ENCODE data around the gene DNLZ. TPM values are rescaled to one million over a fixed set of nuclear protein-coding genes. Genes with fewer than 3 reads are reported as not detected.

The DNLZ gene
- total and polyA plus RNA-seq, 2 donors (not counting 1 experiment from before 2014, with no cell fraction given) = 23.0 to 42.0 TPM

DNA sequence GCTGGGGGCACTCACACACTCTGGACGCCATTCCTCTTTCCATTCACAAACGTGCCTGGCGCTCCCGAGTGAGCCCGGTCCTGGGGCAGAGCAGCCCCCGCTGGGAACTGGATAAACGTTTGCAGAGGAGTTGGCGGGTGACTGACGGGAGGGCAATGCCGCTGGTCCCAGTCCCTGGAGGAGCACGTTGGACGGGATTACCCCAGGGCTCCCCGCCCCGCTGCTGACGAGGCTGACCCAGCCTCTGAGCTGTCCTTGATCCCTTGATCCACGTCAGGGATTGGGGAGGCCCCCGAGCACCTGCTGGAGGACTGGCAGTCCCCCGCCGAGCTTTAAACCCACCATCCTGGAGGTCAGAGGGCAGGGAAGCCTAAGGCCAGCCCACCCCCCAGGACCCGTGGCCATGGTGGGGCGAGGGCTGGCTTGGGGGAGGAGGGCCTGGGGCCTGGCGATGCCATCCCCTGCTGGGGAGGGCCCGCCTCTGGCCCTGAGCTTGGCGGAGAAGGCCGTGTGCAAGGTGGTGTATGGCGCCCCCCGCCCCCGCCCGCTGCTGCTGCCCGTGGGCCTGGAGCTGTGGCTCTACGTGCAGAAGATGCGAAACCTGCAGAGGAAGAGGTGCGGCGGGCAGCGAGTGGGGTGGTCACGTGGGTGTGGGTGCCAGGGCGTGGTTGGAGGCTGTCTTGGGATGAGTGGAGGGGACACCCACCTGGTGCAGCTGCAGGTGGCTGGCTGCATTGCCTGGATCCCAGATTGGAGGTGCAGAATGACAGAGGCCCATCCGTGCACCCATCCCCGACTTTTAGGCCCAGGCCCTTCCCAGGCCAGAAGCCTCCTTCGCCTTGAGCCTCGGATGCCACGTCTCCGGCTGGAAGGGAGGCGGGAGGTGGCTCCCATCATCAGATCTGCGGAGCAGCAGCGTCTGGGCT, 31.7 kb downstream of the DNLZ start:
- TF ChIP-seq EZH2 (IDR thresholded peaks at IDR 0.05; ENCODE audit: borderline replicate concordance, insufficient read depth, low read depth, low read length, poor library complexity, severe bottlenecking) = no peak
- H2AFZ ChIP-seq (ENCODE audit: insufficient read depth, low read depth, low read length, poor library complexity, severe bottlenecking) = no peak overlapping the region
- no peak overlapping the region for H3K4me2 ChIP-seq (replicated peaks; ENCODE audit: low read depth, low read length, poor library complexity, severe bottlenecking)
- Mint-ChIP-seq H3K27ac (no peak overlapping the region), H3K27me3 (peaks cover 5% of the 10 kb centered on the region), H3K9me3 (ENCODE audit: insufficient read depth) (no peaks in the 10 kb centered on the region), H3K4me1 (peaks cover 5% of the 10 kb centered on the region), H3K4me3 (no peak overlapping the region)
- H3K36me3 ChIP-seq (replicated peaks in 1 of 2; ENCODE audit: control extremely low read depth in 1 of 2, control insufficient read depth in 1 of 2, extremely low read depth in 1 of 2, insufficient read depth in 2 of 2, low read length in 1 of 2) = no peaks in the 10 kb centered on the region
- CTCF ChIA-PET = no interaction called here
- DNase-seq (no peak), ATAC-seq (ENCODE audit: low read depth) (no peak)
- H3K4me3 ChIP-seq (ENCODE audit: control extremely low read depth in 1 of 5, extremely low read depth in 1 of 5, insufficient read depth in 1 of 5, low read depth in 2 of 5, low read length in 4 of 5) = no peak overlapping the region
- H3K9ac ChIP-seq (ENCODE audit: low read length) = no peak overlapping the region
- H3K79me2 ChIP-seq (ENCODE audit: control insufficient read depth, insufficient read depth, low read length) = peaks cover 12% of the 10 kb centered on the region
- H3K27me3 ChIP-seq (replicated peaks in 1 of 4; ENCODE audit: control extremely low read depth in 1 of 4, control insufficient read depth in 3 of 4, insufficient read depth in 4 of 4, low read length in 3 of 4) = peaks cover 0 to 14% (median 6%) of the 10 kb centered on the region in 4 experiments
- POLR2A ChIA-PET = no interaction called here
- no peaks in the 10 kb centered on the region for H3K9me3 ChIP-seq (ENCODE audit: control extremely low read depth in 1 of 3, control insufficient read depth in 2 of 3, insufficient read depth in 1 of 3, low read length in 2 of 3)
- no peaks in the 10 kb centered on the region for H4K20me1 ChIP-seq (ENCODE audit: control insufficient read depth, insufficient read depth, low read length, poor library complexity, severe bottlenecking)
- H3K27ac ChIP-seq (ENCODE audit: low read length in 2 of 2) = no peak overlapping the region
- intact Hi-C loops (cut with micrococcal nuclease) = no loop called here
- WGBS (ENCODE audit: insufficient coverage) = 84% methylated on average over 46 of the region's 46 CpGs
- peaks cover 15 to 16% of the 10 kb centered on the region in 2 donors for H3K4me1 ChIP-seq (ENCODE audit: control insufficient read depth in 2 of 2, insufficient read depth in 2 of 2, low read length in 2 of 2)

DNA sequence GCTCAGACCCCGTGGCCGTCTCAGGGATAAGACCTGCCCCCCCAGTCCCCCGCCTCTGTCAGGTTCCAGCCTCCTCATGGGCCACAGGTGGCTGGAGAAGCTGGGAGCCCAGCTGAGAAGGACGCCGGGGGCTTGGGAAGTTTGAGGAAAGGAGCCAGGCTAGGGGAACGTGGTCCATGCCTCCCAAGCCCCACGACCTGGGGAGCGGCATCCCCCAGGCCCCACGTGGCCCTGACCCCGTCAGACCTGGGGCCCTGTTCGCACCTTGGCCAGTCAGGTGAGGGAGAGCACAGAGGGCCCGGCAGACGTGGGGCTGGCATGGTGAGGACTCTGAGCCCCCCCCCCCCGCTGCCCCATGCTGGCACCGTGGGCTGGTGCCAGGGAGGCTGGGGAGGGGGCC, 32.5 kb downstream of the DNLZ start:
- Histone ChIP-seq H3K79me2 (ENCODE audit: control insufficient read depth, insufficient read depth, low read length) (peaks cover 12% of the 10 kb centered on the region), H3K4me1 (ENCODE audit: control insufficient read depth in 2 of 2, insufficient read depth in 2 of 2, low read length in 2 of 2) (peaks cover 22 to 23% of the 10 kb centered on the region in 2 donors), H3K4me2 (replicated peaks; ENCODE audit: low read depth, low read length, poor library complexity, severe bottlenecking) (no peak overlapping the region), H3K27ac (ENCODE audit: low read length in 2 of 2) (no peak overlapping the region), H3K9ac (ENCODE audit: low read length) (no peak overlapping the region), H3K36me3 (replicated peaks in 1 of 2; ENCODE audit: control extremely low read depth in 1 of 2, control insufficient read depth in 1 of 2, extremely low read depth in 1 of 2, insufficient read depth in 2 of 2, low read length in 1 of 2) (no peaks in the 10 kb centered on the region), H4K20me1 (ENCODE audit: control insufficient read depth, insufficient read depth, low read length, poor library complexity, severe bottlenecking) (no peaks in the 10 kb centered on the region), H3K27me3 (replicated peaks in 1 of 4; ENCODE audit: control extremely low read depth in 1 of 4, control insufficient read depth in 3 of 4, insufficient read depth in 4 of 4, low read length in 3 of 4) (peaks cover 0 to 20% (median 10%) of the 10 kb centered on the region in 4 experiments), H2AFZ (ENCODE audit: insufficient read depth, low read depth, low read length, poor library complexity, severe bottlenecking) (no peak overlapping the region), H3K4me3 (ENCODE audit: control extremely low read depth in 1 of 5, extremely low read depth in 1 of 5, insufficient read depth in 1 of 5, low read depth in 2 of 5, low read length in 4 of 5) (no peak overlapping the region), H3K9me3 (ENCODE audit: control extremely low read depth in 1 of 3, control insufficient read depth in 2 of 3, insufficient read depth in 1 of 3, low read length in 2 of 3) (no peaks in the 10 kb centered on the region)
- TF ChIP-seq EZH2 (IDR thresholded peaks at IDR 0.05; ENCODE audit: borderline replicate concordance, insufficient read depth, low read depth, low read length, poor library complexity, severe bottlenecking) (no peak), CTCF (IDR thresholded peaks at IDR 0.05) (no peak)
- Mint-ChIP-seq H3K4me3 (no peak overlapping the region), H3K4me1 (peaks cover 7% of the 10 kb centered on the region), H3K27me3 (peaks cover 5% of the 10 kb centered on the region), H3K9me3 (ENCODE audit: insufficient read depth) (no peaks in the 10 kb centered on the region), H3K27ac (no peak overlapping the region)
- intact Hi-C loops (cut with micrococcal nuclease) = no loop called here
- ChIA-PET POLR2A (no interaction called here), CTCF (no interaction called here)
- ATAC-seq (ENCODE audit: low read depth) (no peak), DNase-seq (no peak)
- WGBS (ENCODE audit: insufficient coverage) = 91% methylated on average over 13 of the region's 15 CpGs
